ENCODE measurements around the gene LRRC8E. TPM values are rescaled to one million over a fixed set of nuclear protein-coding genes. Genes with fewer than 3 reads are reported as not detected.

The LRRC8E gene
- total and polyA plus RNA-seq, 2 of the 8 experiments (the other 6 are each of a cell fraction or from before 2014, with no cell fraction given): 2.7 to 2.9 TPM

DNA sequence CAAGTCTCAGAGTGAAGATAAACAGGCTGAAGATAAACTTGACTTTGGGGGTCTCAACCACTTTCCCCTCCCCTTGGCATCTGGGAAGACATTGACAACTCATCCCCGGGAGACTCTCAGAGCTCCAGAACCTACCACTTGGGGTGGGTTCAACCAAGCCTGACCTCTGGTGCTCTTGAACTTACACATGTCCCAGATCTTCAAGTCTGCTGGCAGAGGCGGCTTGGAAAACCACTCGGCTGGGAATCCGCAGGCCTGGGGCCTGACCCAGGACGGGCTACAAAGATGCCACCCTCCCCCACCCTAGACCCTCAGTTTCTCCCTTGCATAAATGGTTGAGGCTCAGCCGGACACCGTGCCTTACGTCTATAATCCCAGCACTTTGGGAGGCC lies 512 bp downstream of the LRRC8E start:
- Histone ChIP-seq H2BK5ac (ENCODE audit: low read depth, low read length) (peak overlapping the region; percentile 16; the same call in 1 of the 2 replicates), H3K27ac (ENCODE audit: low read depth, low read length) (no peak overlapping the region), H3K23ac (ENCODE audit: insufficient read length) (no peak overlapping the region), H3K14ac (ENCODE audit: insufficient read length) (no peak overlapping the region), H3K9ac (replicated peaks in 1 of 4; ENCODE audit: extremely low read depth in 1 of 4, low read depth in 3 of 4, low read length in 3 of 4) (no peak overlapping the region), H3K9me3 (ENCODE audit: insufficient read depth in 2 of 2, low read depth in 1 of 2, low read length in 1 of 2) (no peaks in the 10 kb centered on the region), H2AK5ac (ENCODE audit: low read depth, low read length) (no peak overlapping the region), H3K4me3 (ENCODE audit: extremely low read depth in 1 of 4, insufficient read depth in 2 of 4, low read depth in 3 of 4, low read length in 4 of 4) (peak overlapping the region; percentile 51 to 69 (median 57)), H3K18ac (ENCODE audit: extremely low read depth, low read length) (no peak overlapping the region), H3K27me3 (replicated peaks in 1 of 4; ENCODE audit: control insufficient read depth in 3 of 4, extremely low read depth in 1 of 4, insufficient read depth in 3 of 4, low read length in 3 of 4) (peaks cover 0 to 4% (median 3%) of the 10 kb centered on the region in 4 experiments; a peak in 4 of 7 replicates), H4K20me1 (replicated peaks in 1 of 2; ENCODE audit: control insufficient read depth in 1 of 2, insufficient read depth in 2 of 2, low read length in 2 of 2) (no peaks in the 10 kb centered on the region), H2AFZ (ENCODE audit: low read length) (no peak overlapping the region), H3K4me2 (ENCODE audit: insufficient read depth in 1 of 2, low read depth in 2 of 2, low read length in 2 of 2) (peak overlapping the region; percentile 55 to 73), H3K56ac (replicated peaks; ENCODE audit: insufficient read length, low read depth, low read length) (no peak overlapping the region), H2BK20ac (ENCODE audit: low read length) (no peak overlapping the region), H4K91ac (replicated peaks; ENCODE audit: insufficient read length, low read length) (no peak overlapping the region), H4K5ac (ENCODE audit: insufficient read length, low read depth, low read length) (no peak overlapping the region), H3K36me3 (ENCODE audit: control insufficient read depth in 2 of 4, insufficient read depth in 4 of 4, low read length in 3 of 4) (no peaks in the 10 kb centered on the region), H3K79me1 (ENCODE audit: low read depth, low read length) (no peaks in the 10 kb centered on the region), H2BK15ac (ENCODE audit: low read length) (no peak overlapping the region), H2BK12ac (ENCODE audit: low read depth, low read length) (no peak overlapping the region), H3K4ac (replicated peaks; ENCODE audit: insufficient read length, low read depth, low read length) (no peak overlapping the region), H3K23me2 (ENCODE audit: low read depth, low read length) (peaks cover 5% of the 10 kb centered on the region; the same call in 1 of the 2 replicates), H3K4me1 (replicated peaks in 1 of 4; ENCODE audit: control insufficient read depth in 3 of 4, insufficient read depth in 4 of 4, low read length in 3 of 4) (peaks cover 0 to 7% (median 5%) of the 10 kb centered on the region in 4 experiments; a peak in 4 of 7 replicates), H3K79me2 (ENCODE audit: control insufficient read depth in 1 of 2, insufficient read depth in 2 of 2, low read length in 2 of 2) (no peaks in the 10 kb centered on the region), H2BK120ac (replicated peaks; ENCODE audit: low read depth, low read length) (no peak overlapping the region), H4K8ac (ENCODE audit: extremely low read depth, insufficient read depth, low read length) (no peak overlapping the region)
- ChIA-PET POLR2A (ENCODE audit: partially characterized antibody) (interaction anchor here (0.7 to 1.9 kb wide), 7 partner anchors 8 to 39 kb away, joined by 3 to 9 read pairs (median 4); partner anchors contain the start of gene PRR36), CTCF (ENCODE audit: partially characterized antibody) (interaction anchor here (1.2 to 3.2 kb wide), 4 partner anchors 11 to 310 kb away, joined by 3 to 21 read pairs (median 4); partner anchors contain the start of gene MAP2K7)
- no peak for DNase-seq (ENCODE audit: low read depth in 1 of 2, low spot score in 2 of 2)
- TF ChIP-seq SRF (IDR thresholded peaks at IDR 0.05; ENCODE audit: low read depth, low read length) (no peak), KDM4A (IDR thresholded peaks at IDR 0.05; ENCODE audit: low read depth, low read length, severe bottlenecking) (peak; percentile 4)
- no peak for FAIRE-seq
- 83% methylated on average over 8 of the region's 8 CpGs; no CpG with 5 or more reads in 1 of the 2 experiments for WGBS, 2 experiments (ENCODE audit: extremely low coverage in 1 of 2, insufficient coverage in 1 of 2, insufficient read length in 1 of 2, insufficient replicate concordance in 2 of 2, low coverage in 1 of 2, low lambda C conversion rate in 2 of 2, missing lambda C conversion rate in 1 of 2)

Data from H1 (cell line).